HepG2 (cell line): ENCODE data around the gene TNMD. TPM values are rescaled to one million over a fixed set of nuclear protein-coding genes. Genes with fewer than 3 reads are reported as not detected.

ENCODE experiments used
- ATAC-seq: fragments of 200-7000 bp; cut with Tn5 transposase; 3 replicates; pipeline ENCODE4 v1.9.1; 2020; ENCODE audit warnings: mild to moderate bottlenecking, moderate library complexity
- BruUV-seq: library from RNA; stranded (reverse); fragments of 400-500 nt; replicated peaks from 2 replicates; lab custom pipeline; 2021; lab: Mats Ljungman, UMichigan
- CTCF ChIA-PET: fragments of 300-600 bp; formaldehyde crosslinking; extraction: SDS; loops from one replicate; lab custom pipeline; 2021; ENCODE audit warnings: low total read pairs, inconsistent platforms, low intra/inter-chr PET ratio; lab: Yijun Ruan, JAX
- POLR2A ChIA-PET: fragments of 350-600 bp; sonication (Branson Sonifier 250); formaldehyde crosslinking; loops from one replicate; lab custom pipeline; 2020; ENCODE audit warnings: antibody characterized with exemption, inconsistent platforms; lab: Yijun Ruan, JAX
- DNase-seq: peaks from one replicate; pipeline ENCODE4 v3.0.0-alpha.2; 2015; ENCODE audit warnings: low spot score
- FAIRE-seq: peaks from 3 replicates; lab custom pipeline; 2011; peaks lifted over from hg19 to GRCh38; lab: Jason Lieb, UNC
- H2AFZ ChIP-seq: one replicate; pipeline ENCODE4 v1.6.1; 2011; ENCODE audit warnings: low read length, inconsistent platforms
- H3K27ac ChIP-seq: fragments of 300-600 bp; 3 replicates; pipeline ENCODE4 v1.8.0; 2011; ENCODE audit warnings: mixed run types, mild to moderate bottlenecking, mixed read lengths, low read length, inconsistent platforms; ENCODE audit not compliant: insufficient read depth; ENCODE audit errors: extremely low read length
- H3K27me3 ChIP-seq, 2 experiments: fragments of 200-600 bp in 1 of 2; 2 replicates in 1 of 2; 3 replicates in 1 of 2; pipeline versions ENCODE4 v1.6.0 to v1.8.0; 2011; ENCODE audit warnings: low read length in 2 of 2, mild to moderate bottlenecking in 2 of 2, moderate library complexity in 2 of 2, inconsistent platforms in 1 of 2; ENCODE audit not compliant: insufficient read depth in 2 of 2, control insufficient read depth in 1 of 2
- H3K36me3 ChIP-seq, 2 experiments: fragments of 200-600 bp in 1 of 2; replicated peaks in 1 of 2; 2 replicates in 1 of 2; 3 replicates in 1 of 2; pipeline versions ENCODE4 v1.5.1 to v1.8.0; 2011; ENCODE audit warnings: low read length in 2 of 2, inconsistent platforms in 1 of 2; ENCODE audit not compliant: insufficient read depth in 2 of 2, control insufficient read depth in 1 of 2
- H3K4me1 ChIP-seq: 2 replicates; pipeline ENCODE4 v1.5.1; 2012; ENCODE audit warnings: low read length, inconsistent platforms; ENCODE audit not compliant: insufficient read depth
- H3K4me2 ChIP-seq: 2 replicates; pipeline ENCODE4 v1.6.0; 2011; ENCODE audit warnings: low read depth, low read length, inconsistent platforms
- H3K4me3 ChIP-seq, 3 experiments: fragments of 200-600 bp in 1 of 3; sonication (generic), shearing (Covaris generic) in 1 of 3; replicated peaks in 1 of 3; 2 replicates each; pipeline ENCODE4 v1.5.1; 2011 to 2016; ENCODE audit warnings: low read length in 3 of 3, inconsistent platforms in 2 of 3, low read depth in 2 of 3, mild to moderate bottlenecking in 2 of 3, control low read depth in 1 of 3, mixed read lengths in 1 of 3; ENCODE audit not compliant: insufficient read depth in 1 of 3
- H3K79me2 ChIP-seq: one replicate; pipeline ENCODE4 v1.6.1; 2011; ENCODE audit warnings: low read length, inconsistent platforms; ENCODE audit not compliant: insufficient read depth
- H3K9ac ChIP-seq: 2 replicates; pipeline ENCODE4 v1.6.0; 2011; ENCODE audit warnings: mild to moderate bottlenecking, low read depth, low read length, inconsistent platforms; ENCODE audit not compliant: insufficient read depth
- H3K9me3 ChIP-seq: 2 replicates; pipeline ENCODE4 v1.5.1; 2012; ENCODE audit warnings: mild to moderate bottlenecking, low read length
- H4K20me1 ChIP-seq: 2 replicates; pipeline ENCODE4 v1.6.0; 2011; ENCODE audit warnings: inconsistent platforms, mild to moderate bottlenecking, low read length, moderate library complexity; ENCODE audit not compliant: insufficient read depth
- ATF4 ChIP-seq, 2 experiments: fragments of 450-650 bp in 1 of 2; sonication (generic) in 1 of 2; formaldehyde crosslinking; IDR thresholded peaks; 2 replicates each; pipeline versions ENCODE4 v1.5.0 to v1.8.0; 2020 to 2022; ENCODE audit warnings: mild to moderate bottlenecking in 1 of 2, missing genetic modification reagents in 1 of 2
- CTCF ChIP-seq: sonication (generic); formaldehyde crosslinking; IDR thresholded peaks from 2 replicates; pipeline ENCODE4 v1.5.0; 2020; ENCODE audit warnings: mild to moderate bottlenecking, missing genetic modification reagents, moderate library complexity
- E2F5 ChIP-seq: sonication (generic); formaldehyde crosslinking; conservative IDR thresholded peaks from 2 replicates; pipeline ENCODE4 v1.4.0; 2020; ENCODE audit warnings: missing genetic modification reagents
- GATAD2A ChIP-seq: IDR thresholded peaks from 2 replicates; pipeline ENCODE4 v1.6.1; 2016
- KDM3A ChIP-seq: IDR thresholded peaks from 2 replicates; pipeline ENCODE4 v1.6.1; 2018; ENCODE audit warnings: low read depth, missing compliant biosample characterization
- NFE2L1 ChIP-seq: sonication (generic); formaldehyde crosslinking; IDR thresholded peaks from 2 replicates; pipeline ENCODE4 v1.4.0; 2020; ENCODE audit warnings: missing genetic modification reagents, mild to moderate bottlenecking, borderline replicate concordance
- NR2F6 ChIP-seq, 2 experiments: IDR thresholded peaks; 2 replicates each; pipeline ENCODE4 v1.6.1; 2016; ENCODE audit warnings: antibody characterized with exemption in 1 of 2, mild to moderate bottlenecking in 1 of 2
- POLR2AphosphoS2 ChIP-seq: IDR thresholded peaks from 2 replicates; pipeline ENCODE4 v1.6.1; 2011; ENCODE audit warnings: low read depth, low read length, improper control_type of control experiment
- SAP130 ChIP-seq: IDR thresholded peaks from 2 replicates; pipeline ENCODE4 v1.6.1; 2016; ENCODE audit warnings: low read depth
- SMC3 ChIP-seq: IDR thresholded peaks from 2 replicates; pipeline ENCODE4 v1.6.1; 2011; ENCODE audit warnings: low read length, improper control_type of control experiment
- STAG1 ChIP-seq: sonication (generic); formaldehyde crosslinking; IDR thresholded peaks from 2 replicates; pipeline ENCODE4 v1.4.0; 2020; ENCODE audit warnings: missing genetic modification reagents
- YEATS2 ChIP-seq: sonication (generic); formaldehyde crosslinking; IDR thresholded peaks from 2 replicates; pipeline ENCODE4 v1.4.0; 2020; ENCODE audit warnings: missing genetic modification reagents, borderline replicate concordance
- ZNF616 ChIP-seq: sonication (generic); formaldehyde crosslinking; IDR thresholded peaks from 2 replicates; pipeline ENCODE4 v1.5.0; 2020; ENCODE audit warnings: low read depth, mild to moderate bottlenecking, missing genetic modification reagents
- ZNF772 ChIP-seq: sonication (generic); formaldehyde crosslinking; IDR thresholded peaks from 2 replicates; pipeline ENCODE4 v1.5.0; 2020; ENCODE audit warnings: mild to moderate bottlenecking, missing genetic modification reagents
- WGBS: methylation state at CpG from one replicate; pipeline ENCODE4 v1.1.6; 2017; ENCODE audit warnings: low lambda C conversion rate; 5-methylcytosine and 5-hydroxymethylcytosine counted together
- in situ Hi-C: cut with HindIII; loops from 2 replicates; pipeline ENCODE4 v1.10.0; 2017; ENCODE audit warnings: low pct_unique_long_range_greater_than_20kb; ENCODE audit not compliant: extremely low pct_ligation_motif_present
- intact Hi-C: fragments of 100-400 bp; cut with micrococcal nuclease; formaldehyde crosslinking; loops from one replicate; pipeline ENCODE4 v1.10.0; 2022; ENCODE audit not compliant: unreplicated experiment
- polyA plus RNA-seq, 8 experiments: library from polyadenylated mRNA; depleted of rRNA in 3 of 8; stranded (reverse) in 7 of 8; unstranded in 1 of 8; fragments of >200 nt; fragmentation: Illumina TruSeq in 4 of 8; extraction: Trizol in 4 of 8; gene quantifications; 2 replicates each; pipeline versions ENCODE4 v1.2.1 to v1.2.3, GENCODE V29; 2011 to 2016; ENCODE audit warnings: low read depth in 4 of 8, missing spikeins in 1 of 8, mixed read lengths in 1 of 8; ENCODE audit not compliant: insufficient read depth in 1 of 8
- total RNA-seq, 5 experiments: library from RNA; depleted of rRNA; stranded (reverse); fragments of >200 nt; fragmentation: Illumina TruSeq; extraction: Trizol; gene quantifications; 2 replicates each; pipeline ENCODE4 v1.2.3, GENCODE V29; 2016; ENCODE audit warnings: low read depth in 1 of 5

Gene TNMD
- total and polyA plus RNA-seq, 2 of the 13 experiments (the other 11 are each of a cell fraction or from before 2014, with no cell fraction given), result not detected

GRCh38 chrX:100615005-100615404 lies 30.3 kb downstream of the TNMD start:
- Histone ChIP-seq H3K9me3 (no peaks in the 10 kb centered on the region), H3K4me3 (no peak overlapping the region), H3K4me2 (no peak overlapping the region), H3K79me2 (no peaks in the 10 kb centered on the region), H3K27ac (no peak overlapping the region), H3K27me3 (no peaks in the 10 kb centered on the region), H2AFZ (no peak overlapping the region), H4K20me1 (no peaks in the 10 kb centered on the region), H3K4me1 (peaks cover 8% of the 10 kb centered on the region; the same call in 1 of the 2 replicates), H3K36me3 (no peaks in the 10 kb centered on the region), H3K9ac (no peak overlapping the region)
- ATAC-seq (peak; percentile 79), DNase-seq (peak; percentile 57), FAIRE-seq (peak; percentile 67)
- TF ChIP-seq POLR2AphosphoS2, result no peak
- peak; percentile 6; the same call in 1 of the 2 replicates for TF ChIP-seq SMC3
- no peak for TF ChIP-seq KDM3A (CRISPR knock-in tag)
- TF ChIP-seq E2F5 (CRISPR knock-in tag), result no peak
- no peak for TF ChIP-seq GATAD2A (CRISPR knock-in tag)
- no peak for TF ChIP-seq YEATS2
- TF ChIP-seq CTCF (CRISPR knock-in tag), result peak; percentile 50
- TF ChIP-seq ZNF616, result no peak
- no peak for TF ChIP-seq ATF4 (CRISPR knock-in tag; IDR thresholded peaks at IDR 0.05)
- TF ChIP-seq SAP130 (CRISPR knock-in tag), result no peak
- 0 out of 2 replicates have a peak, but pooled peaks have one; percentile 17 for TF ChIP-seq STAG1 (CRISPR knock-in tag)
- TF ChIP-seq NR2F6 (IDR thresholded peaks at IDR 0.05), result no peak
- TF ChIP-seq NR2F6 (CRISPR knock-in tag; IDR thresholded peaks at IDR 0.05), result no peak
- no peak for TF ChIP-seq NFE2L1 (CRISPR knock-in tag)
- no peak for TF ChIP-seq ZNF772 (CRISPR knock-in tag)
- CTCF ChIA-PET, result interaction anchor here (1.0 kb wide), 1 partner anchor 154 kb away, joined by 6 read pairs; no protein-coding TSS in a partner anchor
- WGBS, result 31% methylated on average over 2 of the region's 3 CpGs
- POLR2A ChIA-PET, result interaction anchor here (1.2 kb wide), 2 partner anchors 21 to 34 kb away, joined by 4 to 11 read pairs; partner anchors contain the start of gene TSPAN6
- in situ Hi-C loops (no loop called here), intact Hi-C loops (loop anchor here (2.0 kb wide), 1 partner anchor 102 kb away; no protein-coding TSS in a partner anchor)
- BruUV-seq, result no TSS peak
